HG03469 (cell line): ENCODE data around the gene PCNT.
"Not testable (repeated sequence)": the region's sequence is repeated elsewhere in the genome, so short reads cannot be mapped to it uniquely, and the experiment has no call there.

Experiments used
- ATAC-seq: cut with Tn5 transposase; IDR thresholded peaks from one replicate; pipeline ENCODE4 v1.9.1; 2021; ENCODE audit warnings: mild to moderate bottlenecking, moderate library complexity, moderate number of reproducible peaks; ENCODE audit not compliant: unreplicated experiment

PCNT gene

GRCh38 chr21:46401186-46401910 lies 77.4 kb downstream of the PCNT start:
- ATAC-seq = no peak

- ATAC-seq = no peak
Observed at GRCh38 chr21:46402421-46402820, 78.5 kb downstream of the PCNT start.

- not testable (repeated sequence) for ATAC-seq
Observed at GRCh38 chr21:46403234-46403811, 79.4 kb downstream of the PCNT start.

GRCh38 chr21:46404306-46404705 lies 80.3 kb downstream of the PCNT start:
- no peak for ATAC-seq

- ATAC-seq = no peak
Observed at GRCh38 chr21:46406001-46406400, 82.0 kb downstream of the PCNT start.

GRCh38 chr21:46409641-46410406 lies 85.9 kb downstream of the PCNT start:
- ATAC-seq = no peak

- no peak for ATAC-seq
Observed at GRCh38 chr21:46410516-46410915, 86.6 kb downstream of the PCNT start.

GRCh38 chr21:46411236-46411635 lies 87.3 kb downstream of the PCNT start:
- no peak for ATAC-seq

GRCh38 chr21:46411691-46412090 lies 87.7 kb downstream of the PCNT start:
- ATAC-seq = no peak

GRCh38 chr21:46412521-46413364 lies 88.8 kb downstream of the PCNT start:
- ATAC-seq = no peak

GRCh38 chr21:46413365-46413696 lies 89.4 kb downstream of the PCNT start:
- ATAC-seq = no peak

- no peak for ATAC-seq
Observed at GRCh38 chr21:46414965-46415275, 91.0 kb downstream of the PCNT start.

- ATAC-seq = no peak
Observed at GRCh38 chr21:46416551-46416950, 92.6 kb downstream of the PCNT start.

- ATAC-seq = no peak
Observed at GRCh38 chr21:46418265-46418946, 94.5 kb downstream of the PCNT start.

- no peak for ATAC-seq
Observed at GRCh38 chr21:46420241-46421190, 96.6 kb downstream of the PCNT start.

GRCh38 chr21:46421191-46421750 lies 97.3 kb downstream of the PCNT start:
- no peak for ATAC-seq

GRCh38 chr21:46421756-46422555 lies 98.0 kb downstream of the PCNT start:
- ATAC-seq = no peak

GRCh38 chr21:46422636-46423241 lies 98.8 kb downstream of the PCNT start:
- no peak for ATAC-seq
